Stimulated activated CD4-positive, alpha-beta T cell treated with anti-CD3 and anti-CD28 coated beads, Interleukin-4, amount 100 ng/mL, for 4 hours (primary cell): Measurements from ENCODE around the gene ZBP1.

ENCODE experiments used
- DNase-seq, 2 experiments: peaks; one replicate each; pipeline ENCODE4 v3.0.0-alpha.2; 2020

ZBP1 gene

GRCh38 chr20:57658447-57658832 is 38.2 kb upstream of the ZBP1 start:
- DNase-seq: no peak

DNA sequence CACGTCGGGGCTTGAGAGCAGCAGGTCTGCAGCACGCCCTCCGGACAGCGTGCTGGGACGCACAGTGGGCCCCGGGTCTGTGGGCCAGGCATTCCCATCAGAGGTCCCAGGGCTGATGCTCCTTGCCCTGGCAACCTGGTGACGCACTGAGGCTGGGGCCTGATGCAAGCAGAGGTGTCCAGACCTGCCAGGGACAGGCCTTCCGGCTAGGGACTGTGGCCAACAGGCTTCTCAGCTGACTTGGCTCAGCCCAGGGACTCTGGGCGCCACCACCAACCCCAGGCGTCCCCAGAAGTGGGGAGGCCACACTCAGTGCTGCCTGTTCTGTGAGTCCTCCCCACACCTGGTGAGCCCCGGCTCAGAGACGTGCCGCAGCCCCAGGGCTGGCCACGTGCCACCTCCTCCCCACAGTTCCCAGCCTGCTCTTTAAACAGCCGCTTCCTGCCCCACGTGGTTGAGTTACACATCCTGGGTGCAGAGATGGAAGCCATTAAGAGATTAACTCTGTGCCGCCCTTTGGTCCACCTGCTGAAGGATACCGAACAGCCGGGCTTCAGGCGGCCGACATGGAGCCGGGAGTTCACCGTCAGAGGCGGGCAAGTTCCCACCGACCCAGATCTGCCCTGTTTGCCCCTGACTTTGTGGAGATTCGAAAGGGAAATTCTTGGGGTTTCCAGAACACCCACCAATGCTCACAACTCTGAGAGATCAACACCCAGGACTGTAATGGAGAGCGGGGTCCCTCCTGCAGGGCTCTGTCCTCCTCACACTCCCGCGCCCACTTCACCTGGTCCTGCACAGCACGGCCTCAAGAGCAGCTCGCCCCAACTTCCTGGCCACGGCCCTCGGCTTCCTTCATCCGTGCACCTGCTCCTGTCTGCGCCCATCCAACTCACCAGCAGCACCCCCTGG is 37.6 kb upstream of the ZBP1 start:
- DNase-seq: peak; percentile 33 to 42

DNA sequence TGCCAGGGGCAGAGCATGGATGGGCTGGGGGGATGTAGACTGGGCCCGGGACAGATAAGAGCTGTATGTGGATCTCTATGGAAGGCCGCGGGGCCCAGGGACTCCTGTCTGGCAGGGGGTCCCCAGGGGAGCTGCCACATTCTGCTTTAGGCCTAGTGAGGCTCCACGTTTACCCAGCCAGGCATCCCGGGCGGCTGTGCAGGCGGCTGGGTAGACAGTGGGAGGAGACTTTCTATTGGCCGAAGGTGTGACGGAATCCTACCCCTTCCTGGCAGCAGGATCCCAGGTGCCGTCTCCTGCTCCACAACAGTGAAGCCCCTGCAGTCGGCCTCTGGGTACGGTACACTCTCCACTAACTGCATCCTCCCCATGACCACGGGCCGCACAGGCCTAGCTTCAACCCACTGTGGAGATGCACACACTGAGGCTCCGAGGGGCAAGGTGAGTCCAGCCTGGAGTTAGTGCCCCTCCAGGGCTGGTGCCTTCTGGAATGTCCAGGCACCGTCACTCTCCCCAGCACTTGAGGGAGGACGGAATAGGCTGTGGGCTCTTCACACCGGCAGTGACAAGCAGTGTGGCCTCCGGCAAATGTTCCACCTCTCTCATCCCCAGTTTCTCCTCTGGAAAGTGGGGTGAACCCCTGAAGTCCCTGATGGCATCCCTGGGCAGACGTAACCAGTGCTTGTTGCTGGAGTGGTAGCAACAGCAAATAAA is 36.8 kb upstream of the ZBP1 start:
- DNase-seq: no peak

- no peak for DNase-seq
These were observed 36.1 kb upstream of the ZBP1 start for GRCh38 chr20:57656252-57656820.

DNA sequence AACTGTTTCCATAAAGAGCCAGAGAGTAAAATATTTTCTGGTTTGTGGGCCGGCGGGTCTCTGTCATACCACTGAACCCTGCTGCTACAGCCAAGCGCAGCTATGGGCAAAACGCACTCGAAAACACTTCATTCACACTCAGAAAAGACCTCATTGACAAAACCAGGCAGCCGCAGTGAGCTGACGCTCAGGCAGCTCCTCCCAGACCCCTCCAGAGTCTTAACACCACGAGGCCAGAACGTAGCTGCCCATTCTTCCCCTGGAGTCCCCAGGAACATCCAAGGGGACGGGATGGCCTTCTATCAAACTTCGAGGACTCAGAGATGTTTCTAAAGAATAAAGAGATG is 35.6 kb upstream of the ZBP1 start:
- no peak for DNase-seq

GRCh38 chr20:57654998-57655808 is 35.0 kb upstream of the ZBP1 start:
- DNase-seq: no peak

DNA sequence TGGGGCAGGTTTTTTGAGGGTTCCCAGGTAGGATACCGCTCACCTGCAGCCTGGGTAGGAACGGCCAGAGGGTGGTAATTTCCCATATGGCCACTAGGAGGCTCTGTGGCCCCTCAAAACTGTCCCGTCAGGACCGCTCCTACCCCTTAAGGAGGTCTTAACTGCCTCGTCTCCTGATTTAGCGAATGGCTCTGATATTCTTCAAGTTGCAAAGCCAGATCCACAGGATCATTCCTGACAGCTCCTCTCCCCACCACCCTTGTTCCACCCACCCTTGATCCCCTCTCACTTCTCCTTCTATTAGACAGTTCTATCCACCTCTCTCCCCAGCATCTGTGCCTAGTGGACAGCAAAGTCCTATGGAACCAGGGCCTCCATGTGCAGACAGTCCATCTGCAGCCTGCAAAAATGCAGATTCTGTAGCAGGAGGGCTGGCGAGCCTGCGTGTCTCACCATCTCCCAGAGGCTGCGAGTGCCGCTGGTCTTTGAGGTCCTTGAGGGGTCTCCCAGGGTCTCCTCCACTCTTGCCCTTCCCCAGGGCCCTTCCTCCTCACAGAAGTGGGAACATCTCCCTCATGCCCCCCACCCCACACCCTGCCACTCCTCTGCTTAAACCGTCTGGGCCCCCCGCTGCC is 34.3 kb upstream of the ZBP1 start:
- DNase-seq: peak; percentile 42 to 50

GRCh38 chr20:57653910-57654309 is 33.7 kb upstream of the ZBP1 start:
- DNase-seq: no peak

DNA sequence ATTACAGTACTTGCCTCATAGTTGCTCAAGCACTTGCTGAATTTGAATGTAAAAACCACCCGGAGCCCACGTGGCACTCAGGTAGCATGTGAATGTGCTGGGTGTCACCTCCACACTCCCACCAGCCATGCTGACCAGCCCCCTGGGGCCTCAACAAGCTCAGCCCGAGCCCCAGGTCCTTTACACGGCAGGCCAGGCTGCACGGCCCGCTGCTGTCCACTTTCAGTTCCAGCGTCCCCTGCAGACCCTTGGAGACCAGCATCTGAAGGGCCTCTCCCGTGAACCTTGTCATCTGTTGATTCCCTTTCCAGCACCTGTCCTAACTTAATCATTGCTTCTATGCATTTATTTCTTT is 33.3 kb upstream of the ZBP1 start:
- no peak for DNase-seq

DNA sequence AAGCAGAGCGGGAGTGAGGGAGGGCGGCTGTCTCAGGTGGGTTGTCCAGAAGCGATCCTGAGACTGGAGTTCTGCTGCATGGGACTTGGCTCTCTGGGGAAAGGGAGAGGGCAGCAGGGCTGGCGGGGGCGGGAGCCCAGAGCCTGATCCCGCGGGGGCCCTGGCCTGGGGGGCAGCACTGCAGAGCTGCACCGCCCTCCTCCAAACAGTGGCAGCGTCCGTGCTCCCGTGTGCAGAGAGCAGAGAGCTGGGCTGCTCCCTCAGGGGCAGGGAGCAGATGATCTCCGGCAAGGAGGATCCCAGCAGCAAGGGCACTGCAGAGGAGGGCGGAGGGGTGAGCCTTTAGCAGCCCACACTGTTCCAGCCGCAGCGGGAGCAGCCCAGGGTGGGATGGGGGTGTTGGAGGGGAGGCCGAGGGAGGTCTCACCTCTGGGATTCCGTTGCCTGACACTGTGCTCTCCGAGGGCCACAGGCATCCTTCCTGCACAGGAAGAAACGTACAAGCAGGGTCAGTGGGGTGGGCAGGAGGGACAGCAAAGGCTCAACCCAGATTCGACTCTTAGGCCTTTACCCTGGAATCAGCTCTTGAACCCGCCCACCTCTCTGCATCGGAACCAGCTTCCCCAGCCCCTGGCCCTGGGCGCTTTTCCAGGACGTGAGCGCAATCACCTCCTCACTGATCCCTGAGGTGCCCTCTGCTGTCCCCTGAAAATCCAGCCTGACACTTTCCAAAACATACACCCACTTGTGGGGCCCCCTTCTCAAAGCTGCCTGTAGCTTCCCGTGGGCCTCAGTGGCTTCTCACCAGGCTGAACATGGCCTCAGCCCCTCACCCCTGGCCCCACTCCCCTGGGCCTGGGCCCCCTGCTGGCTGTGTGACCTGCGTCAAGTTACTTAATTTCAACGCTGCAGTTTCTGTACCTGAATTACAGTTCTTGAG is 32.6 kb upstream of the ZBP1 start:
- no peak for DNase-seq

DNA sequence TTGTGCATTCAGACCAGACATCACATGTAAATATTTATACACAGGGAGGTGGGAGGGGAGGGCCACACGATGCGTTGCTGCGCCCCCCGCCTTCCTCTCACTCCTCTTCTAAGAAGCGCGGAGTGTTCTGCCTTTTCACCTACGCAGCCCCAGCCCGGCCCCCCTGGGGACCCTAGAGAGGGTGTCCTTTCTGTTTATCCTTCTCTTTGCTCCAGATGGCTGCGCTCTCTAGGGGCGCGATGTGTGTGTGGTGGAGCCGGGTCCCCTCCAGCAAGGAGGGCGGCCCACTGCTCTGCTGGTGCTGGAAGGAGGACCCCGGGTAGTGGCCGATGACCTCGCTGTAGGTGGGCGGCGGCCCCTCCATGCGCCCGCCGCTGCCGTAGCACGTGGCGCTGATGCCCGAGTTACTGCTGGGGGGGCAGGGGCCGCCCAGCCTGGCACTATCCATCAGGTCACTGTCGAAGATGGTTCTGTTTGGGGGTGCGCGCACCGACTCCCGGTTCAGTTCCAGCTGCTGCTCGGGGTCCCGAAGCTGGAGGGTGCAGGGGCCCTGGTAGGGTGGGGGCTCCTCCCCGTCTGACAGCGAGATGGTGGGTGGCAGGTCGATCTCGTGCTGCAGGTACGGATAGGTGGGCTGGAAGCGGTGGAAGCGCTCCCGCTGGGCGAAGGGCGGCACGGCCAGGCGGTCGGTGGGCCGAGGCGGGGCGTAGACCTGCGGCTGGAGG is 31.8 kb upstream of the ZBP1 start:
- no peak for DNase-seq

- DNase-seq: no peak
These were observed 30.7 kb upstream of the ZBP1 start for GRCh38 chr20:57650756-57651483.

DNA sequence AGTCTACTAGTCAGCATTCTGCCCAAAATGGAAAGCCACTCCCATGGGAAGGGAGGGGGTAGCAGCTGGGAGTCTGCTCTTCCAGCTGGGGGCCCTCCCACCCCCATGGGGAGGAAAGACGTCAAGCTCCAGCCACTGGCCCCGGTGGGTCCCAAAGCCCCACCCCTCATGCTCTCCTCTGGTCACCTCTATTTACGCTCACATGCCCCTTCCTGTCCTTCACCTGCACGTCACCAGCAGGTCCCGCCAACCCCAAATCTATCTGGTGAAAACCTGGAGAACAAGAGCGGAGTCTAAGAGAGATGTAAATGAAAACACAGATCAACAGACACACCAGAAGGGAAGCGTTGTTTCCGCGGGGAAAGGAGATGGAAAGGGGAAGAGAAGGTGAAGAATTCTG is 30.0 kb upstream of the ZBP1 start:
- no peak for DNase-seq

DNA sequence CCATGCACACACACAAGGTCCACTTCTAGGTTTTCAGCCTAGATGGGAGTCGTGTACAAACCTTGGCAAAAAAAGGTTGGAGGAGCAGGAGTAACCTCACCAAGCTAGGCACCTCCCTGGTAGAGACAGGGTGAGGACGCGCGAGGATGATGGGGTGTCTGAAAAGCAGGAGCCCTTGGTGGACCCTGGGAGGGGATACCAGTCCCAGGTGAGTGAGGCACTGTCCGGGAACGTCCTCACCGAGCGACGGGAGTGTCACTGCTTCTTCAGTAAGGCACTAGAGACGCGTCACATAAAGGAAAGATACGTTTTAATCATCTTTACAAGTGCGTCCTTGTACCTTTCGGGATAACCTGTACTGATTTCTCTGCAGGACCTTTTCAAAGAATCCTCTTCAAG is 29.4 kb upstream of the ZBP1 start:
- no peak for DNase-seq

DNA sequence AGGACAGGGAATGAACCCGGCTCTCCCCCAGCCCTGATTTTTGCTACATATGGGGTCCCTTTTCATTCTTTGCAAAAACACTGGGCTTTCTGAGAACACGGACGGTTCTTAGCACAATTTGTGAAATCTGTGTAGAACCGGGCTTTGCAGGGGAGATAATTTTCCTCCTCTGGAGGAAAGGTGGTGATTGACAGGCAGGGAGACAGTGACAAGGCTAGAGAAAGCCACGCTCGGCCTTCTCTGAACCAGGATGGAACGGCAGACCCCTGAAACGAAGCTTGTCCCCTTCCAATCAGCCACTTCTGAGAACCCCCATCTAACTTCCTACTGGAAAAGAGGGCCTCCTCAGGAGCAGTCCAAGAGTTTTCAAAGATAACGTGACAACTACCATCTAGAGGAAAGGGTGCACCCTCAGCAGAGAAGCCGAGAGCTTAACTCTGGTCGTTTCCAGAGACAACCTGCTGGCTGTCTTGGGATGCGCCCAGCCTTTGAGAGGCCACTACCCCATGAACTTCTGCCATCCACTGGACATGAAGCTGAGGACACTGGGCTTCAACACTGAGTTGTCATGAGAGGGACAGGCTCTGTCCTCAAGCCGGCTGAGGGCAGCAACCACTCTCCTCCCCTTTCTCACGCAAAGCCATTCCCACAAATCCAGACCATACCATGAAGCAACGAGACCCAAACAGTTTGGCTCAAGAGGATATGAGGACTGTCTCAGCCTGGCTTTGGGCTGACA is 28.8 kb upstream of the ZBP1 start:
- no peak for DNase-seq

GRCh38 chr20:57647933-57648785 is 27.9 kb upstream of the ZBP1 start:
- DNase-seq: no peak

GRCh38 chr20:57647006-57647932 is 27.0 kb upstream of the ZBP1 start:
- DNase-seq: no peak
